MM.1S (cell line): ENCODE data around the gene DCDC2C.

Experiments used
- DNase-seq: peaks from one replicate; pipeline ENCODE4 v3.0.0-alpha.2; 2015
- H2AFZ ChIP-seq: fragments of 300-600 bp; sonication (generic); 2 replicates; pipeline ENCODE4 v1.6.0; 2016; ENCODE audit warnings: antibody characterized with exemption, low read length
- H3F3A ChIP-seq: fragments of 300-600 bp; sonication (generic); 2 replicates; pipeline ENCODE4 v1.6.1; 2016; ENCODE audit warnings: mild to moderate bottlenecking, antibody characterized with exemption, low read length, moderate library complexity, mixed read lengths; ENCODE audit not compliant: insufficient read depth
- H3K27ac ChIP-seq: fragments of 300-600 bp; sonication (generic); 2 replicates; pipeline ENCODE4 v1.5.1; 2016; ENCODE audit warnings: mild to moderate bottlenecking, low read length
- H3K27me3 ChIP-seq: fragments of 300-600 bp; sonication (generic); replicated peaks from 2 replicates; pipeline ENCODE4 v1.6.0; 2016; ENCODE audit warnings: low read length; ENCODE audit not compliant: insufficient read depth
- H3K36me3 ChIP-seq: fragments of 300-600 bp; sonication (generic); replicated peaks from 2 replicates; pipeline ENCODE4 v1.6.1; 2016; ENCODE audit warnings: mild to moderate bottlenecking, low read length, mixed read lengths; ENCODE audit not compliant: insufficient read depth
- H3K4me1 ChIP-seq: fragments of 300-600 bp; sonication (generic); 2 replicates; pipeline ENCODE4 v1.6.1; 2016; ENCODE audit warnings: low read length, mixed read lengths
- H3K4me2 ChIP-seq: fragments of 300-600 bp; sonication (generic); 2 replicates; pipeline ENCODE4 v1.6.0; 2016; ENCODE audit warnings: low read depth, low read length
- H3K4me3 ChIP-seq: fragments of 300-600 bp; sonication (generic); 2 replicates; pipeline ENCODE4 v1.5.1; 2016; ENCODE audit warnings: low read length, mixed read lengths
- H3K79me2 ChIP-seq: fragments of 300-600 bp; sonication (generic); 2 replicates; pipeline ENCODE4 v1.6.1; 2016; ENCODE audit warnings: mixed run types, low read length, mixed read lengths
- H3K9ac ChIP-seq: fragments of 300-600 bp; sonication (generic); 2 replicates; pipeline ENCODE4 v1.6.1; 2016; ENCODE audit warnings: low read length, mixed read lengths
- H3K9me2 ChIP-seq: fragments of 300-600 bp; sonication (generic); replicated peaks from 2 replicates; pipeline ENCODE4 v1.6.1; 2016; ENCODE audit warnings: mild to moderate bottlenecking, low read length, mixed read lengths; ENCODE audit not compliant: insufficient read depth
- H3K9me3 ChIP-seq: fragments of 300-600 bp; sonication (generic); replicated peaks from 2 replicates; pipeline ENCODE4 v1.6.1; 2016; ENCODE audit warnings: mild to moderate bottlenecking, low read length, mixed read lengths; ENCODE audit not compliant: insufficient read depth
- H4K20me1 ChIP-seq: fragments of 300-600 bp; sonication (generic); 2 replicates; pipeline ENCODE4 v1.6.1; 2016; ENCODE audit warnings: mild to moderate bottlenecking, low read length, moderate library complexity, mixed read lengths; ENCODE audit not compliant: insufficient read depth
- EZH2 ChIP-seq: fragments of 300-600 bp; sonication (generic); optimal IDR thresholded peaks from 2 replicates; pipeline ENCODE3; 2017; ENCODE audit warnings: low read depth, mild to moderate bottlenecking, antibody characterized with exemption, low read length, mixed read lengths
- EZH2phosphoT487 ChIP-seq: fragments of 300-600 bp; sonication (generic); IDR thresholded peaks from 2 replicates; pipeline ENCODE4 v1.6.1; 2018; ENCODE audit warnings: antibody characterized with exemption, low read length
- TF ChIP-seq, protein P1 (sequence below): fragments of 300-600 bp; sonication (generic); IDR thresholded peaks from 2 replicates; pipeline ENCODE4 v1.5.1; 2016; ENCODE audit warnings: antibody characterized with exemption, low read length, mixed read lengths

The DCDC2C gene

DNA sequence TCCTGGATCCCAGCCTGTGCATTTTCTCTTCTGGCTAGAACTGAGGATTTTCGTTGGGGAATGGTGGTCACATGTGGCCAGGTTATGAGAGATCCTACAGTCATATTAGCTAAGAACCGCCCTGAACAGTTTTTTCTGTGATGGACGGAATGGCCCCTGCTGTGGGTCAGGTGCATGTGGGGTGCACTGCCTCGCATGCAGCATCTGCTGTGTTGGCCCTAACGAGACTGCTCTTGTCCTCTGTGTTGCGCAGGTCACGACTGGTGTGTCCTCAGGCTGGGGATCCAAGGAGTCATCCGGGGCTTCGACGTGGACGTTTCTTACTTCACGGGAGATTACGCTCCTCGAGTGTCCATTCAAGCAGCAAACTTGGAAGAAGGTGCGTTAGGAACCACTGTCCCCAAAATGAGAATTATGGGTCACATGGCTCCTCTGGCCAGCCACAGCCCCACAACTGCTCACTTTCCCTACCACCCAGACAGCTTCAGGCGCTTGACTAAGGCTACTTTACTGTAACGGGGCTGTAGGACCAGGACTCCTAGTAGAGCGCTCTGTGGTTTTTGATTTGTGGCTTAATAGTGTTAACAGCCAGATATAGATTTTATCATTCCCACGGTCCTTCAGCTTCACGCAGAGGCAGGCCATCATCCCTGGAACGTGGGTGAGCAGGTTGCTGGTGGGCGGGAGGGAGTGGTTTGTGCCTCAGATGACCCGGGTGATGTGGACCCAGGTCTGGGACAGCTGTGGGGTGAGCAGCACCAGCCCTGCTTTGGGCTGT, 23.6 kb upstream of the DCDC2C start:
- Histone ChIP-seq H3K36me3 (no peaks in the 10 kb centered on the region), H3K9me3 (no peaks in the 10 kb centered on the region), H3K4me3 (no peak overlapping the region), H3K9me2 (no peaks in the 10 kb centered on the region), H3K27ac (no peak overlapping the region), H3F3A (no peaks in the 10 kb centered on the region), H3K9ac (no peak overlapping the region), H3K27me3 (no peaks in the 10 kb centered on the region), H3K79me2 (no peaks in the 10 kb centered on the region), H3K4me1 (no peaks in the 10 kb centered on the region), H4K20me1 (no peaks in the 10 kb centered on the region), H2AFZ (no peak overlapping the region), H3K4me2 (no peak overlapping the region)
- no peak for DNase-seq
- TF ChIP-seq, protein P1, sequence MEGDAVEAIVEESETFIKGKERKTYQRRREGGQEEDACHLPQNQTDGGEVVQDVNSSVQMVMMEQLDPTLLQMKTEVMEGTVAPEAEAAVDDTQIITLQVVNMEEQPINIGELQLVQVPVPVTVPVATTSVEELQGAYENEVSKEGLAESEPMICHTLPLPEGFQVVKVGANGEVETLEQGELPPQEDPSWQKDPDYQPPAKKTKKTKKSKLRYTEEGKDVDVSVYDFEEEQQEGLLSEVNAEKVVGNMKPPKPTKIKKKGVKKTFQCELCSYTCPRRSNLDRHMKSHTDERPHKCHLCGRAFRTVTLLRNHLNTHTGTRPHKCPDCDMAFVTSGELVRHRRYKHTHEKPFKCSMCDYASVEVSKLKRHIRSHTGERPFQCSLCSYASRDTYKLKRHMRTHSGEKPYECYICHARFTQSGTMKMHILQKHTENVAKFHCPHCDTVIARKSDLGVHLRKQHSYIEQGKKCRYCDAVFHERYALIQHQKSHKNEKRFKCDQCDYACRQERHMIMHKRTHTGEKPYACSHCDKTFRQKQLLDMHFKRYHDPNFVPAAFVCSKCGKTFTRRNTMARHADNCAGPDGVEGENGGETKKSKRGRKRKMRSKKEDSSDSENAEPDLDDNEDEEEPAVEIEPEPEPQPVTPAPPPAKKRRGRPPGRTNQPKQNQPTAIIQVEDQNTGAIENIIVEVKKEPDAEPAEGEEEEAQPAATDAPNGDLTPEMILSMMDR: no peak
- TF ChIP-seq EZH2phosphoT487: no peak
- TF ChIP-seq EZH2: no peak

DNA sequence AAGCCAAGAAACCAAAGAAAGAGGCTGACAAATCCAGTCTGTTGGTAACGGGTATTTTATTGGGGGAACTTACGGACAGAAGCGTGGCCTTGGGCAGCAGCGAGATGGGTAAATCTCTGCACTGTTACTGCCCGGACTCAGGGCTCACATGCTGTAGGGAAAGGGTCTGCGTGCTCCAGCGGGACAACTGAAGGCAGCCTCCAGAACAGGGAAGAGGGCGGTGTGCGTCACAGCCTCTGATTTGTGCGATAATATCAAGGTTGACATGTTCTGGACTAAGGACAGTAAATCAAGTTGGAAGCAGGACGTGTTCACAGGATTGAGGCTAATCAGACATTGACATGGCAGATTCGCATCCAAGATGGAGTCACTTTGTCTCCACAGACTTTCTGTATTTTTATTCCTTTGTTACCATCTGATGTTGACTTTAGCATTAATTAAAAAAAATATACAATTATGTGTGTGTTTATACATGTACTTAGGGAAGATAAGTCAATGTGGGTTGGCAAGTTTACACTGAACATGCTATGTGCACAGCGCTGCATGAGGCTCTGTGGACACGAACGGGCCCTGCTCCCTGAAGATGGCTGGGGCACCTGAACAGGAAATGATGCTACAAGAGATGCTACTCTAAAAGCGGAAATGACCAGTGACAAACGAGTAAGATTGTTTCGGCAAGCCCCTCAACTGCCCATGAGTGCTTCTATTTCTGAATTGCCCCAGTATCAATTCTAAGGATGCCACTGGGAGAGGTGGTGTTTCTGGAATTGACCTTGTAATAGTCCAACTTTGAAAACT, 22.6 kb upstream of the DCDC2C start:
- TF ChIP-seq, protein P1: no peak
- TF ChIP-seq EZH2 (no peak), EZH2phosphoT487 (no peak)
- Histone ChIP-seq H3K4me3 (no peak overlapping the region), H3K9ac (no peak overlapping the region), H2AFZ (no peak overlapping the region), H3K79me2 (no peaks in the 10 kb centered on the region), H3K9me3 (no peaks in the 10 kb centered on the region), H3K36me3 (no peaks in the 10 kb centered on the region), H3K4me2 (no peak overlapping the region), H4K20me1 (no peaks in the 10 kb centered on the region), H3K27ac (no peak overlapping the region), H3K27me3 (no peaks in the 10 kb centered on the region), H3F3A (no peaks in the 10 kb centered on the region), H3K9me2 (no peaks in the 10 kb centered on the region), H3K4me1 (no peaks in the 10 kb centered on the region)
- DNase-seq: no peak

DNA sequence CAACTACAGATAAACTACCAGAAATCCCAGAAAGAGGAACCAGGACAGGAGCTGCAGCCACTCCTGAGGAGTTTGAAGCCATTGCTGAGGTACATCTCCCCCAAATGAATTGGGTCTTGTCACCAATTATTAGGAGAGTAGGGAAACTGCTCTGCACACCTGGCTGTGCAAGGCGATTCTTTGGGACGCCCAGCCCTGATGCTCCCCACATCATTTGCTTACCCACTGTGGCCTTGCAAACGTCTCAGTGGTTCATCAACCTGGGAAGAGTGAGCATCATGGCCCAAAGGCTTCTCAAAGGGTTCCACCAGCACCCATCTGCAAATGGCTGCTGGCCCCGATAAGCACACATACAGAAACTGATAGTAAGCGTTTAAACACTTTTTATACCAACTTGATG, 21.8 kb upstream of the DCDC2C start:
- no peak overlapping the region for H3K4me2 ChIP-seq
- no peaks in the 10 kb centered on the region for H4K20me1 ChIP-seq
- no peak overlapping the region for H3K9ac ChIP-seq
- H3K4me3 ChIP-seq: no peak overlapping the region
- H3K9me2 ChIP-seq: no peaks in the 10 kb centered on the region
- H3F3A ChIP-seq: no peaks in the 10 kb centered on the region
- DNase-seq: no peak
- H3K4me1 ChIP-seq: no peaks in the 10 kb centered on the region
- no peaks in the 10 kb centered on the region for H3K27me3 ChIP-seq
- H3K9me3 ChIP-seq: no peaks in the 10 kb centered on the region
- H3K36me3 ChIP-seq: no peaks in the 10 kb centered on the region
- TF ChIP-seq, protein P1: no peak
- TF ChIP-seq EZH2phosphoT487 (no peak), EZH2 (no peak)
- H3K27ac ChIP-seq: no peak overlapping the region
- no peak overlapping the region for H2AFZ ChIP-seq
- H3K79me2 ChIP-seq: no peaks in the 10 kb centered on the region
